Heart left ventricle (tissue), 16 donors: ENCODE results near the gene TMC6. TPM values are rescaled to one million over a fixed set of nuclear protein-coding genes. Genes with fewer than 3 reads are reported as not detected.

Source experiments
- ATAC-seq, 4 donors: fragments of 200-7000 bp; cut with Tn5 transposase; one replicate each; pipeline ENCODE4 v1.9.1; 2020 to 2022; ENCODE audit warnings: moderate library complexity in 4 of 4, mild to moderate bottlenecking in 3 of 4, moderate number of reproducible peaks in 1 of 4
- DNase-seq, 5 donors: peaks; one replicate each; pipeline ENCODE4 v3.0.0-alpha.2; 2020
- H3K27ac ChIP-seq, 12 donors: fragments of 200-600 bp; sonication (generic) in 4 of 12; one replicate each; pipeline versions ENCODE4 v1.5.0 to v1.8.0; 2016 to 2022; ENCODE audit warnings: mild to moderate bottlenecking in 2 of 12
- H3K27me3 ChIP-seq, 9 donors: fragments of 200-600 bp; sonication (generic) in 2 of 9; one replicate each; pipeline versions ENCODE4 v1.5.1 to v1.8.0; 2016 to 2022; ENCODE audit warnings: mild to moderate bottlenecking in 3 of 9
- H3K36me3 ChIP-seq, 9 donors: fragments of 200-600 bp; sonication (generic) in 2 of 9; one replicate each; pipeline versions ENCODE4 v1.5.0 to v1.8.0; 2018 to 2022; ENCODE audit warnings: mild to moderate bottlenecking in 2 of 9
- H3K4me1 ChIP-seq, 12 donors: fragments of 200-600 bp; sonication (generic) in 4 of 12; one replicate each; pipeline versions ENCODE4 v1.5.0 to v1.8.0; 2016 to 2022; ENCODE audit warnings: mild to moderate bottlenecking in 3 of 12
- H3K4me3 ChIP-seq, 12 donors: fragments of 200-600 bp; sonication (generic) in 4 of 12; one replicate each; pipeline versions ENCODE4 v1.5.0 to v1.8.0; 2017 to 2022; ENCODE audit warnings: mild to moderate bottlenecking in 9 of 12, moderate library complexity in 4 of 12
- H3K9me3 ChIP-seq, 12 donors: fragments of 200-600 bp; sonication (generic) in 4 of 12; one replicate each; pipeline versions ENCODE4 v1.5.0 to v1.8.0; 2016 to 2022; ENCODE audit warnings: mild to moderate bottlenecking in 1 of 12
- POLR2A ChIP-seq, 2 donors: fragments of 450-650 bp; IDR thresholded peaks; one replicate each; pipeline ENCODE4 v1.6.1; 2017; ENCODE audit warnings: antibody characterized with exemption in 2 of 2, mild to moderate bottlenecking in 2 of 2, moderate library complexity in 2 of 2
- WGBS, 4 donors: extraction: QIAGEN DNeasy Blood & Tissue Kit in 2 of 4; methylation state at CpG; one replicate each; pipeline versions ENCODE4 v1.1.5 to v1.1.7; 2013 to 2018; 5-methylcytosine and 5-hydroxymethylcytosine counted together
- intact Hi-C, 10 donors: fragments of 100-400 bp; cut with DNase I; formaldehyde crosslinking; loops; one replicate each; pipeline versions ENCODE4 v1.11.1 to v1.14.2; 2022
- polyA plus RNA-seq, 2 donors: library from polyadenylated mRNA; stranded (reverse); fragments of 200-250 nt; gene quantifications; one replicate each; pipeline ENCODE4 v1.2.3, GENCODE V29; 2013
- total RNA-seq, 9 donors: library from RNA; depleted of rRNA in 2 of 9; stranded (reverse); fragments of >200 nt in 2 of 9; fragmentation: NEBNext Ultra II Directional in 3 of 9; extraction: Animal tissue kit (Norgen Biotek cat#: 25700) in 3 of 9; gene quantifications; one replicate each; pipeline versions ENCODE4 v1.1.0 to v1.2.4, GENCODE V29; 2016 to 2023
- TF ChIP-seq, protein P1 (sequence below), 12 donors: fragments of 200-600 bp; sonication (generic) in 4 of 12; IDR thresholded peaks; one replicate each; pipeline versions ENCODE4 v1.5.0 to v1.8.0; 2018 to 2022; ENCODE audit warnings: antibody characterized with exemption in 12 of 12, mild to moderate bottlenecking in 5 of 12
- donor health status: ischemic (EF 13 %, LVEDD 7.1; RV severe dilation, severe dysfunction).
- donor health status: healthy with polysubstance abuse.
- donor health status: DM: no; HTN: yes; CAD: no.
- donor health status: DM: no; HTN: no; CAD: no.
- donor health status: ischemic (EF 25% LVEDD 6.9; RV normal size, moderate dysfunction).
- donor health status: ischemic (EF 25% LVEDD 5.7; RV mildly dilated, moderate dysfunction).
- donor health status: healthy.
- donor health status: DM: yes; HTN: yes; CAD: no.
- donor health status: ischemic (EF 35%, LVEDD 5.7; RV mildly dilated, moderate dysfunction).
- donor health status: nonischemic (EF 11% LVEDD 7.7; RV severe dilation, severe dysfunction).
- donor health status: DM: yes; HTN: yes; CAD: no.
- donor health status: PGD.
- donor health status: ischemic (EF 29% LVEDD 5.4; RV normal size, mild dysfunction).
- donor health status: nonischemic (EF 23%, LVEDD 6.1; RV moderate dilation, normal function).

Gene TMC6
- total and polyA plus RNA-seq, 11 donors: 31.2 to 139 (median 69.9) TPM

DNA sequence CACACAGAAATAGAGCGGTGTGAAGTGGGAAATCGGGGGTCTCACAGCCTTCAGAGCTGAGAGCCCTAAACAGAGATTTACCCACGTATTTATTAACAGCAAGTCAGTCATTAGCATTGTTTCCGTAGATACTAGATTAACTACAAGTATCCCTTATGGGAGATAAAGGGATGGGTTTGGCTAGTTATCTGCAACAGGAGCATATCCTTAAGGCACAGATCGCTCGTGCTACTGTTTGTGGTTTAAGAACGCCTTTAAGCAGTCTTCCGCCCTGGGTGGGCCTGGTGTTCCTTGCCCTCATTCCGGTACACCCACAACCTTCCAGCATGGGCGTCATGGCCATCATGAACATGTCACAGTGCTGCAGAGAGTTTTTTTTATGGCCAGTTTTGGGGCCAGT is 27.0 kb downstream of the TMC6 start:
- H3K27me3 ChIP-seq: no peaks in the 10 kb centered on the region
- DNase-seq: no peak
- no peaks in the 10 kb centered on the region for H3K4me1 ChIP-seq
- no peak for TF ChIP-seq POLR2A (IDR thresholded peaks at IDR 0.05)
- TF ChIP-seq, protein P1, sequence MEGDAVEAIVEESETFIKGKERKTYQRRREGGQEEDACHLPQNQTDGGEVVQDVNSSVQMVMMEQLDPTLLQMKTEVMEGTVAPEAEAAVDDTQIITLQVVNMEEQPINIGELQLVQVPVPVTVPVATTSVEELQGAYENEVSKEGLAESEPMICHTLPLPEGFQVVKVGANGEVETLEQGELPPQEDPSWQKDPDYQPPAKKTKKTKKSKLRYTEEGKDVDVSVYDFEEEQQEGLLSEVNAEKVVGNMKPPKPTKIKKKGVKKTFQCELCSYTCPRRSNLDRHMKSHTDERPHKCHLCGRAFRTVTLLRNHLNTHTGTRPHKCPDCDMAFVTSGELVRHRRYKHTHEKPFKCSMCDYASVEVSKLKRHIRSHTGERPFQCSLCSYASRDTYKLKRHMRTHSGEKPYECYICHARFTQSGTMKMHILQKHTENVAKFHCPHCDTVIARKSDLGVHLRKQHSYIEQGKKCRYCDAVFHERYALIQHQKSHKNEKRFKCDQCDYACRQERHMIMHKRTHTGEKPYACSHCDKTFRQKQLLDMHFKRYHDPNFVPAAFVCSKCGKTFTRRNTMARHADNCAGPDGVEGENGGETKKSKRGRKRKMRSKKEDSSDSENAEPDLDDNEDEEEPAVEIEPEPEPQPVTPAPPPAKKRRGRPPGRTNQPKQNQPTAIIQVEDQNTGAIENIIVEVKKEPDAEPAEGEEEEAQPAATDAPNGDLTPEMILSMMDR (IDR thresholded peaks at IDR 0.05): no peak
- H3K36me3 ChIP-seq: peaks cover 0 to 100% (median 84%) of the 10 kb centered on the region in 9 donors
- H3K9me3 ChIP-seq: no peaks in the 10 kb centered on the region
- no peak overlapping the region for H3K27ac ChIP-seq
- WGBS, 4 donors: 89 to 98% (median 96%) methylated on average over 10 of the region's 10 CpGs
- intact Hi-C loops: no loop called here
- no peak for ATAC-seq
- H3K4me3 ChIP-seq: no peak overlapping the region

DNA sequence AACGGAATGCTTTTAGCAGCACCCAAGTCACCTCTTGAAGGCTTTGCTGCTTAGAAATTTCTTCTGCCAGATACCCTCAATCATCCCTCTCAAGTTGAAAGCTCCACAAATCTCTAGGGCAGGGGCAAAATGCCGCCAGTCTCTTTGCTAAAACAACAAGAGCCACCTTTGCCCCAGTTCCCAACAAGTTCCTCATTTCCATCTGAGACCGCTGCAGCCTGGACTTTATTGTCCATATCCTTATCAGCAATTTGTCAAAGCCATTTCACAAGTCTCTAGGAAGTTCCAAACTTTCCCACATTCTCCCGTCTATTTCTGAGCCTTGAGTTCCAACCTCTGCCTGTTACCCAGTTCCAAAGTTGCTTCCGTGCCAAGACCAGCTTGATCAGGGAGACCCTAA is 27.4 kb downstream of the TMC6 start:
- H3K36me3 ChIP-seq: peaks cover 0 to 100% (median 88%) of the 10 kb centered on the region in 9 donors
- TF ChIP-seq, protein P1 (IDR thresholded peaks at IDR 0.05): no peak
- WGBS, 4 donors: 77 to 93% (median 87%) methylated on average over 5 of the region's 5 CpGs
- no peak for DNase-seq
- intact Hi-C loops: no loop called here
- no peak overlapping the region for H3K4me3 ChIP-seq
- H3K9me3 ChIP-seq: no peaks in the 10 kb centered on the region
- no peak for ATAC-seq
- H3K27me3 ChIP-seq: no peaks in the 10 kb centered on the region
- no peaks in the 10 kb centered on the region for H3K4me1 ChIP-seq
- no peak overlapping the region for H3K27ac ChIP-seq

- TF ChIP-seq POLR2A (IDR thresholded peaks at IDR 0.05): no peak
- TF ChIP-seq, protein P1 (IDR thresholded peaks at IDR 0.05): no peak
- no peak overlapping the region for H3K27ac ChIP-seq
- WGBS, 4 donors: 91 to 95% (median 92%) methylated on average over 9 of the region's 9 CpGs
These were observed 32.5 kb downstream of the TMC6 start for GRCh38 chr17:78096093-78096492.

GRCh38 chr17:78095035-78095434 is 33.5 kb downstream of the TMC6 start:
- WGBS, 4 donors: 94 to 96% (median 95%) methylated on average over 6 of the region's 6 CpGs
- H3K27ac ChIP-seq: no peak overlapping the region
- intact Hi-C loops: no loop called here
- no peaks in the 10 kb centered on the region for H3K9me3 ChIP-seq
- no peak overlapping the region for H3K4me3 ChIP-seq
- no peak for ATAC-seq
- no peak for DNase-seq
- peaks cover 0 to 3% (median 0%) of the 10 kb centered on the region in 12 donors for H3K4me1 ChIP-seq
- peaks cover 0 to 100% (median 99%) of the 10 kb centered on the region in 9 donors for H3K36me3 ChIP-seq
- TF ChIP-seq, protein P1 (IDR thresholded peaks at IDR 0.05): no peak
- no peak for TF ChIP-seq POLR2A (IDR thresholded peaks at IDR 0.05)
- no peaks in the 10 kb centered on the region for H3K27me3 ChIP-seq

More at GRCh38 chr17:78096093-78096492, 32.5 kb downstream of the TMC6 start:
- Histone ChIP-seq H3K27me3 (no peaks in the 10 kb centered on the region), H3K4me1 (no peaks in the 10 kb centered on the region), H3K9me3 (no peaks in the 10 kb centered on the region), H3K36me3 (peaks cover 0 to 100% (median 95%) of the 10 kb centered on the region in 9 donors), H3K4me3 (no peak overlapping the region)
- no peak for DNase-seq
- no peak for ATAC-seq
- intact Hi-C loops: no loop called here
